Heart right ventricle (tissue), 16 donors: ENCODE data around the gene SLC35F3. TPM values are rescaled to one million over a fixed set of nuclear protein-coding genes. Genes with fewer than 3 reads are reported as not detected.

Experiments
- ATAC-seq, 8 donors: fragments of 200-7000 bp; cut with Tn5 transposase; one replicate each; pipeline ENCODE4 v1.9.1; 2020; ENCODE audit warnings: mild to moderate bottlenecking in 8 of 8, moderate library complexity in 8 of 8, moderate number of reproducible peaks in 1 of 8
- DNase-seq, 2 donors: peaks; one replicate each; pipeline ENCODE4 v3.0.0-alpha.2; 2020
- H3K27ac ChIP-seq, 10 donors: fragments of 200-600 bp; sonication (generic) in 2 of 10; one replicate each; pipeline versions ENCODE4 v1.5.0 to v1.8.0; 2020 to 2022; ENCODE audit warnings: mild to moderate bottlenecking in 3 of 10
- H3K27me3 ChIP-seq, 7 donors: fragments of 200-600 bp; one replicate each; pipeline ENCODE4 v1.8.0; 2021 to 2022; ENCODE audit warnings: mild to moderate bottlenecking in 2 of 7
- H3K36me3 ChIP-seq, 9 donors: fragments of 200-600 bp; sonication (generic) in 1 of 9; one replicate each; pipeline versions ENCODE4 v1.5.0 to v1.8.0; 2020 to 2022; ENCODE audit warnings: mild to moderate bottlenecking in 2 of 9
- H3K4me1 ChIP-seq, 9 donors: fragments of 200-600 bp; sonication (generic) in 1 of 9; one replicate each; pipeline versions ENCODE4 v1.5.0 to v1.8.0; 2020 to 2022; ENCODE audit warnings: mild to moderate bottlenecking in 4 of 9
- H3K4me3 ChIP-seq, 10 donors: fragments of 200-600 bp; sonication (generic) in 2 of 10; one replicate each; pipeline versions ENCODE4 v1.5.0 to v1.8.0; 2020 to 2022; ENCODE audit warnings: mild to moderate bottlenecking in 7 of 10, moderate library complexity in 2 of 10
- H3K9me3 ChIP-seq, 11 donors: fragments of 200-600 bp in 10 of 11; sonication (generic) in 2 of 11; one replicate each; pipeline versions ENCODE4 v1.5.0 to v1.8.0; 2013 to 2022; ENCODE audit warnings: mild to moderate bottlenecking in 2 of 11, control low read depth in 1 of 11, moderate library complexity in 1 of 11
- CTCF ChIP-seq, 9 donors: fragments of 200-600 bp; sonication (generic) in 2 of 9; IDR thresholded peaks; one replicate each; pipeline versions ENCODE4 v1.5.0 to v1.8.0; 2021 to 2022; ENCODE audit warnings: antibody characterized with exemption in 9 of 9, mild to moderate bottlenecking in 5 of 9, moderate library complexity in 1 of 9
- WGBS, 2 donors: extraction: QIAGEN DNeasy Blood & Tissue Kit; methylation state at CpG; one replicate each; pipeline ENCODE4 v1.1.7; 2013; ENCODE audit warnings: inconsistent platforms in 1 of 2; 5-methylcytosine and 5-hydroxymethylcytosine counted together
- intact Hi-C, 10 donors: fragments of 100-400 bp; cut with DNase I; formaldehyde crosslinking; loops; one replicate each; pipeline versions ENCODE4 v1.11.1 to v1.14.2; 2022
- polyA plus RNA-seq, 2 donors: library from polyadenylated mRNA; stranded (reverse); fragments of 200-250 nt; gene quantifications; one replicate each; pipeline ENCODE4 v1.2.3, GENCODE V29; 2013
- total RNA-seq, 10 donors: library from RNA; stranded (reverse); fragmentation: NEBNext Ultra II Directional in 3 of 10; extraction: Animal tissue kit (Norgen Biotek cat#: 25700) in 3 of 10; gene quantifications; one replicate each; pipeline versions ENCODE4 v1.2.1 to v1.2.4, GENCODE V29; 2021 to 2023
- donor health status: Arrhythmogenic right ventricular cardiomyopathy.
- donor health status: ischemic (EF 13 %, LVEDD 7.1; RV severe dilation, severe dysfunction).
- donor health status: healthy with polysubstance abuse.
- donor health status: DM: no; HTN: yes; CAD: no.
- donor health status: DM: no; HTN: no; CAD: no.
- donor health status: ischemic (EF 25% LVEDD 6.9; RV normal size, moderate dysfunction).
- donor health status: ischemic (EF 25% LVEDD 5.7; RV mildly dilated, moderate dysfunction).
- donor health status: healthy.
- donor health status: DM: yes; HTN: yes; CAD: no.
- donor health status: Ischemic cardiomyopathy.
- donor health status: ischemic (EF 35%, LVEDD 5.7; RV mildly dilated, moderate dysfunction).
- donor health status: nonischemic (EF 11% LVEDD 7.7; RV severe dilation, severe dysfunction).
- donor health status: DM: yes; HTN: yes; CAD: no.
- donor health status: PGD.
- donor health status: ischemic (EF 29% LVEDD 5.4; RV normal size, mild dysfunction).
- donor health status: nonischemic (EF 23%, LVEDD 6.1; RV moderate dilation, normal function).

Gene SLC35F3
- total and polyA plus RNA-seq, 12 donors: 0.04 to 0.09 (median 0.09) TPM; not detected in 9

GRCh38 chr1:234216116-234216703 lies 311.7 kb downstream of the SLC35F3 start:
- ATAC-seq: no peak
- Histone ChIP-seq H3K9me3 (no peaks in the 10 kb centered on the region), H3K36me3 (no peaks in the 10 kb centered on the region), H3K27me3 (peaks cover 9 to 76% (median 56%) of the 10 kb centered on the region in 7 donors), H3K27ac (no peak overlapping the region), H3K4me3 (no peak overlapping the region), H3K4me1 (peaks cover 4 to 25% (median 8%) of the 10 kb centered on the region in 9 donors)
- intact Hi-C loops: loop anchor here in 1 of 10 donors (10.0 kb wide), 1 partner anchor 99 kb away; no protein-coding TSS in a partner anchor
- no peak for TF ChIP-seq CTCF (IDR thresholded peaks at IDR 0.05)
- no peak for DNase-seq
- 79 to 83% methylated on average over 8 of the region's 8 CpGs for WGBS, 2 donors

- Histone ChIP-seq H3K4me3 (no peak overlapping the region), H3K9me3 (no peaks in the 10 kb centered on the region), H3K27me3 (peaks cover 9 to 73% (median 51%) of the 10 kb centered on the region in 7 donors), H3K36me3 (no peaks in the 10 kb centered on the region), H3K27ac (no peak overlapping the region), H3K4me1 (peaks cover 4 to 25% (median 8%) of the 10 kb centered on the region in 9 donors)
- intact Hi-C loops: loop anchor here in 1 of 10 donors (10.0 kb wide), 1 partner anchor 97 kb away; no protein-coding TSS in a partner anchor
- 83 to 86% methylated on average over 4 of the region's 4 CpGs for WGBS, 2 donors
- ATAC-seq: no peak
- TF ChIP-seq CTCF (IDR thresholded peaks at IDR 0.05): no peak
- DNase-seq: no peak
These were observed 312.9 kb downstream of the SLC35F3 start for GRCh38 chr1:234217316-234217840.

- intact Hi-C loops: loop anchor here in 1 of 10 donors (10.0 kb wide), 1 partner anchor 97 kb away; no protein-coding TSS in a partner anchor
- Histone ChIP-seq H3K4me3 (no peak overlapping the region), H3K27ac (no peak overlapping the region), H3K36me3 (no peaks in the 10 kb centered on the region), H3K4me1 (peaks cover 4 to 18% (median 8%) of the 10 kb centered on the region in 9 donors), H3K27me3 (peaks cover 9 to 69% (median 44%) of the 10 kb centered on the region in 7 donors), H3K9me3 (no peaks in the 10 kb centered on the region)
- TF ChIP-seq CTCF (IDR thresholded peaks at IDR 0.05): no peak
- ATAC-seq: no peak
- DNase-seq: no peak
- WGBS, 2 donors: 67 to 87% methylated on average over 3 of the region's 3 CpGs
These were observed 313.6 kb downstream of the SLC35F3 start for GRCh38 chr1:234218078-234218477.

GRCh38 chr1:234219711-234220110 lies 315.2 kb downstream of the SLC35F3 start:
- 71 to 79% methylated on average over 9 of the region's 9 CpGs for WGBS, 2 donors
- peaks cover 0 to 5% (median 0%) of the 10 kb centered on the region in 9 donors for H3K4me1 ChIP-seq
- ATAC-seq (no peak), DNase-seq (no peak)
- no peak for TF ChIP-seq CTCF (IDR thresholded peaks at IDR 0.05)
- no peak overlapping the region for H3K4me3 ChIP-seq
- H3K9me3 ChIP-seq: no peaks in the 10 kb centered on the region
- H3K36me3 ChIP-seq: no peaks in the 10 kb centered on the region
- H3K27me3 ChIP-seq: peaks cover 5 to 56% (median 28%) of the 10 kb centered on the region in 7 donors
- no peak overlapping the region for H3K27ac ChIP-seq
- intact Hi-C loops: loop anchor here in 1 of 10 donors (10.0 kb wide), 1 partner anchor 95 kb away; no protein-coding TSS in a partner anchor
